ENCODE results near the gene CD209. TPM values are rescaled to one million over a fixed set of nuclear protein-coding genes. Genes with fewer than 3 reads are reported as not detected.

Gene CD209
- polyA plus RNA-seq, 1 donor from 2014 or later, result not detected

DNA sequence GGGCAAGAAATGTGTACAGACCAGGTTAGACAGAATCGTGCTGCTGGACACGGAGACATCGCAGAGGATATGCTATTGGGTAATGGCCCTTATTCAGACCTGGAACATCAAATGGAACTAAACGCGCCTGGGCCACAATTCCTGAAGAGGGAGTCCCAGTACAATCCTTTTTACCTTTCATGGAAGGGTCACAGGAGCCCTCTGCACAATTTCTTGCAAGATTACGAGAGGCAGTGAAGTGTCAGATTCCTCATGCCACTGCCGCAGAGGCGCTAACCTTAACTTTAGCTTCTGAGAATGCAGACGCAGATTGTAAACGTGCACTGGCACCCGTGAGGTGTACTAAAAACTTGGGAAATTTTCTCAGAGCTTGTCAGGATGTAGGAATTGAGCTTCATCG, 33.8 kb upstream of the CD209 start:
- H3F3A ChIP-seq (ENCODE audit: insufficient read depth, low read length, poor library complexity, severe bottlenecking), result no peaks in the 10 kb centered on the region
- H3K9me3 ChIP-seq (ENCODE audit: low read length), result no peaks in the 10 kb centered on the region
- no peaks in the 10 kb centered on the region for H3K27me3 ChIP-seq (ENCODE audit: insufficient read depth, low read depth, low read length)
- no peak overlapping the region for H3K9ac ChIP-seq (ENCODE audit: low read length)
- no peak overlapping the region for H2AFZ ChIP-seq (ENCODE audit: low read depth, low read length)
- H3K27ac ChIP-seq (ENCODE audit: low read length), result no peak overlapping the region
- no peak overlapping the region for H3K4me3 ChIP-seq (ENCODE audit: low read length)
- H3K79me2 ChIP-seq (replicated peaks; ENCODE audit: insufficient read depth, low read length), result no peaks in the 10 kb centered on the region
- H3K36me3 ChIP-seq (ENCODE audit: insufficient read depth, low read length), result no peaks in the 10 kb centered on the region
- H3K9me2 ChIP-seq (ENCODE audit: insufficient read depth, low read length), result no peaks in the 10 kb centered on the region
- no peaks in the 10 kb centered on the region for H4K20me1 ChIP-seq (ENCODE audit: insufficient read depth)
- TF ChIP-seq EP300 (conservative IDR thresholded peaks at IDR 0.05; ENCODE audit: poor library complexity, severe bottlenecking) (no peak), TAF1 (IDR thresholded peaks at IDR 0.05; ENCODE audit: low read depth) (no peak), POLR2AphosphoS5 (IDR thresholded peaks at IDR 0.05) (no peak), MXI1 (conservative IDR thresholded peaks at IDR 0.05; ENCODE audit: poor library complexity, severe bottlenecking) (no peak), EZH2 (IDR thresholded peaks at IDR 0.05; ENCODE audit: borderline replicate concordance, insufficient read depth, low read length, poor library complexity, severe bottlenecking) (no peak), SMC3 (conservative IDR thresholded peaks at IDR 0.05; ENCODE audit: poor library complexity) (no peak), RAD21 (conservative IDR thresholded peaks at IDR 0.05) (no peak)
- TF ChIP-seq, protein P1, sequence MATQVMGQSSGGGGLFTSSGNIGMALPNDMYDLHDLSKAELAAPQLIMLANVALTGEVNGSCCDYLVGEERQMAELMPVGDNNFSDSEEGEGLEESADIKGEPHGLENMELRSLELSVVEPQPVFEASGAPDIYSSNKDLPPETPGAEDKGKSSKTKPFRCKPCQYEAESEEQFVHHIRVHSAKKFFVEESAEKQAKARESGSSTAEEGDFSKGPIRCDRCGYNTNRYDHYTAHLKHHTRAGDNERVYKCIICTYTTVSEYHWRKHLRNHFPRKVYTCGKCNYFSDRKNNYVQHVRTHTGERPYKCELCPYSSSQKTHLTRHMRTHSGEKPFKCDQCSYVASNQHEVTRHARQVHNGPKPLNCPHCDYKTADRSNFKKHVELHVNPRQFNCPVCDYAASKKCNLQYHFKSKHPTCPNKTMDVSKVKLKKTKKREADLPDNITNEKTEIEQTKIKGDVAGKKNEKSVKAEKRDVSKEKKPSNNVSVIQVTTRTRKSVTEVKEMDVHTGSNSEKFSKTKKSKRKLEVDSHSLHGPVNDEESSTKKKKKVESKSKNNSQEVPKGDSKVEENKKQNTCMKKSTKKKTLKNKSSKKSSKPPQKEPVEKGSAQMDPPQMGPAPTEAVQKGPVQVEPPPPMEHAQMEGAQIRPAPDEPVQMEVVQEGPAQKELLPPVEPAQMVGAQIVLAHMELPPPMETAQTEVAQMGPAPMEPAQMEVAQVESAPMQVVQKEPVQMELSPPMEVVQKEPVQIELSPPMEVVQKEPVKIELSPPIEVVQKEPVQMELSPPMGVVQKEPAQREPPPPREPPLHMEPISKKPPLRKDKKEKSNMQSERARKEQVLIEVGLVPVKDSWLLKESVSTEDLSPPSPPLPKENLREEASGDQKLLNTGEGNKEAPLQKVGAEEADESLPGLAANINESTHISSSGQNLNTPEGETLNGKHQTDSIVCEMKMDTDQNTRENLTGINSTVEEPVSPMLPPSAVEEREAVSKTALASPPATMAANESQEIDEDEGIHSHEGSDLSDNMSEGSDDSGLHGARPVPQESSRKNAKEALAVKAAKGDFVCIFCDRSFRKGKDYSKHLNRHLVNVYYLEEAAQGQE (IDR thresholded peaks at IDR 0.05; ENCODE audit: borderline replicate concordance), result no peak
- TF ChIP-seq, protein P2, sequence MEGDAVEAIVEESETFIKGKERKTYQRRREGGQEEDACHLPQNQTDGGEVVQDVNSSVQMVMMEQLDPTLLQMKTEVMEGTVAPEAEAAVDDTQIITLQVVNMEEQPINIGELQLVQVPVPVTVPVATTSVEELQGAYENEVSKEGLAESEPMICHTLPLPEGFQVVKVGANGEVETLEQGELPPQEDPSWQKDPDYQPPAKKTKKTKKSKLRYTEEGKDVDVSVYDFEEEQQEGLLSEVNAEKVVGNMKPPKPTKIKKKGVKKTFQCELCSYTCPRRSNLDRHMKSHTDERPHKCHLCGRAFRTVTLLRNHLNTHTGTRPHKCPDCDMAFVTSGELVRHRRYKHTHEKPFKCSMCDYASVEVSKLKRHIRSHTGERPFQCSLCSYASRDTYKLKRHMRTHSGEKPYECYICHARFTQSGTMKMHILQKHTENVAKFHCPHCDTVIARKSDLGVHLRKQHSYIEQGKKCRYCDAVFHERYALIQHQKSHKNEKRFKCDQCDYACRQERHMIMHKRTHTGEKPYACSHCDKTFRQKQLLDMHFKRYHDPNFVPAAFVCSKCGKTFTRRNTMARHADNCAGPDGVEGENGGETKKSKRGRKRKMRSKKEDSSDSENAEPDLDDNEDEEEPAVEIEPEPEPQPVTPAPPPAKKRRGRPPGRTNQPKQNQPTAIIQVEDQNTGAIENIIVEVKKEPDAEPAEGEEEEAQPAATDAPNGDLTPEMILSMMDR (IDR thresholded peaks at IDR 0.05; ENCODE audit: poor library complexity, severe bottlenecking), result no peak
- no peak overlapping the region for H3K4me2 ChIP-seq (ENCODE audit: low read length)

DNA sequence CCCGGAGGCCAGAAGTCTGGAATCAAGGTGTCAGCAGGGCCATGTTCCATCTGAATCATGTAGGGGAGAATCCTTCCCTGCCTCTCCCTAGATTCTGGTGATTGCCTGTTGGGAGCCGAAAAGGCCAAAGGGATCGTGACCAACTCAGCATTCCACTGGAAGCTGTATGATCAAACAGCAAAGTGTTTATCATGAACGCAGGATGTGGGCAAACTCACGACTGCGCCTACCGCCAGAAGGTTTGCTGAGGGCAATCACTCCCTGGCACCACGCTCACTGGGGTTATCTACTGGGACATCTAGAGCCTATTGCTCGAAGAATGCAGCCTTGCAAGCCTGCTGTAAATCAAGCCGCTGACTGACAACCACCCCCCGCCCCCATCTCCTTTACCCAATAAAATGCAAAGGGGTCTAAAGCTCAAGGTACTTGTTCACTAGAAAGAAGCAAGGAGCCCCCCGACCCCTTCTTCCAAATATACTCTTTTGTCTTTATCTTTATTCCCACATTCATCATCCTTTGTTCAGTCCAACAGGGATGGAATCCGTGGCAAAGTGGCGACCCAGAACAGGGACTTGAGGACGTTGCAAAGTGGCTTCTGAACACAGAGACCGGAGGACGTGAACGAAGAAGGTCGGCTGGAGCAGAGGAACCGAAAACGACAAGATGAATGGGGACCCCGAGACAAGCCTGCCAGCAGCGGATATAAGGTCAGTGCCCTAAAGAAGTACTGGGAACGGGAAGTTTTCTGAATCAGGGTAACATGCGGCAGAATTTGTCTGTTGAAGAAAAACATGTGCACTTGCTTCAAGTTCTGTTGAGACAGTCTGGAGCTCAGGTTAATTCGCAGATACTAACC, 32.5 kb upstream of the CD209 start:
- Histone ChIP-seq H3K9me2 (ENCODE audit: insufficient read depth, low read length) (no peaks in the 10 kb centered on the region), H3K9ac (ENCODE audit: low read length) (no peak overlapping the region), H3K4me3 (ENCODE audit: low read length) (no peak overlapping the region), H4K20me1 (ENCODE audit: insufficient read depth) (no peaks in the 10 kb centered on the region), H2AFZ (ENCODE audit: low read depth, low read length) (no peak overlapping the region), H3K36me3 (ENCODE audit: insufficient read depth, low read length) (no peaks in the 10 kb centered on the region), H3K9me3 (ENCODE audit: low read length) (no peaks in the 10 kb centered on the region), H3K27ac (ENCODE audit: low read length) (no peak overlapping the region), H3F3A (ENCODE audit: insufficient read depth, low read length, poor library complexity, severe bottlenecking) (no peaks in the 10 kb centered on the region), H3K4me2 (ENCODE audit: low read length) (no peak overlapping the region), H3K27me3 (ENCODE audit: insufficient read depth, low read depth, low read length) (no peaks in the 10 kb centered on the region), H3K79me2 (replicated peaks; ENCODE audit: insufficient read depth, low read length) (no peaks in the 10 kb centered on the region)
- TF ChIP-seq, protein P2 (IDR thresholded peaks at IDR 0.05; ENCODE audit: poor library complexity, severe bottlenecking), result no peak
- no peak for TF ChIP-seq SMC3 (conservative IDR thresholded peaks at IDR 0.05; ENCODE audit: poor library complexity)
- TF ChIP-seq MXI1 (conservative IDR thresholded peaks at IDR 0.05; ENCODE audit: poor library complexity, severe bottlenecking), result no peak
- no peak for TF ChIP-seq TAF1 (IDR thresholded peaks at IDR 0.05; ENCODE audit: low read depth)
- no peak for TF ChIP-seq POLR2AphosphoS5 (IDR thresholded peaks at IDR 0.05)
- TF ChIP-seq RAD21 (conservative IDR thresholded peaks at IDR 0.05), result no peak
- TF ChIP-seq, protein P1 (IDR thresholded peaks at IDR 0.05; ENCODE audit: borderline replicate concordance), result no peak
- no peak for TF ChIP-seq EZH2 (IDR thresholded peaks at IDR 0.05; ENCODE audit: borderline replicate concordance, insufficient read depth, low read length, poor library complexity, severe bottlenecking)
- no peak for TF ChIP-seq EP300 (conservative IDR thresholded peaks at IDR 0.05; ENCODE audit: poor library complexity, severe bottlenecking)
